ENCODE data around the gene PSD4.

GRCh38 chr2:113164930-113165585 lies 8.7 kb upstream of the PSD4 start:
- no peak for TF ChIP-seq CTCF (IDR thresholded peaks at IDR 0.05; ENCODE audit: poor library complexity)
- TF ChIP-seq EZH2 (IDR thresholded peaks at IDR 0.05; ENCODE audit: borderline replicate concordance), result no peak
- TF ChIP-seq EZH2phosphoT487 (IDR thresholded peaks at IDR 0.05; ENCODE audit: low read depth, severe bottlenecking, unreplicated experiment), result no peak
